SK-N-SH (cell line): ENCODE data around the gene AIRE. TPM values are rescaled to one million over a fixed set of nuclear protein-coding genes. Genes with fewer than 3 reads are reported as not detected.

Experiments used
- CTCF ChIA-PET: fragments of 300-600, 350-600 bp; formaldehyde crosslinking; extraction: SDS; loops from one replicate; lab custom pipeline; 2021; lab: Yijun Ruan, JAX
- POLR2A ChIA-PET: fragments of 350-600 bp; sonication (Branson Sonifier 250); formaldehyde crosslinking; extraction: SDS; loops from one replicate; lab custom pipeline; 2020; ENCODE audit warnings: antibody characterized with exemption, inconsistent platforms; lab: Yijun Ruan, JAX
- DNase-seq: peaks from one replicate; pipeline ENCODE4 v3.0.0; 2012
- H2AFZ ChIP-seq: fragments of 200-600 bp; sonication (generic); 2 replicates; pipeline ENCODE4 v1.8.1; 2016; ENCODE audit warnings: antibody characterized with exemption, mild to moderate bottlenecking, low read depth
- H3F3A ChIP-seq: fragments of 200-600 bp; sonication (generic); replicated peaks from 2 replicates; pipeline ENCODE3; 2016; ENCODE audit warnings: antibody characterized with exemption, mild to moderate bottlenecking; ENCODE audit not compliant: insufficient read depth
- H3K27ac ChIP-seq, 2 experiments: fragments of 200-500 bp in 1 of 2; fragments of 200-600 bp in 1 of 2; sonication (Bioruptor generic) in 1 of 2; sonication (generic), shearing (Covaris generic) in 1 of 2; 2 replicates each; pipeline versions ENCODE4 v1.5.1 to v1.6.1; 2014 to 2016; ENCODE audit warnings: low read depth in 2 of 2, inconsistent platforms in 1 of 2, low read length in 1 of 2, mild to moderate bottlenecking in 1 of 2, mixed read lengths in 1 of 2
- H3K27me3 ChIP-seq: fragments of 200-600 bp; sonication (generic), shearing (Covaris generic); 2 replicates; pipeline ENCODE4 v1.6.1; 2016; ENCODE audit warnings: mixed run types; ENCODE audit not compliant: insufficient read depth
- H3K36me3 ChIP-seq, 2 experiments: fragments of 200-500 bp in 1 of 2; fragments of 200-600 bp in 1 of 2; sonication (Bioruptor generic) in 1 of 2; sonication (generic) in 1 of 2; replicated peaks in 1 of 2; 2 replicates each; pipeline versions ENCODE3 to v1.5.1; 2014 to 2016; ENCODE audit warnings: low read length in 1 of 2, mild to moderate bottlenecking in 1 of 2; ENCODE audit not compliant: insufficient read depth in 2 of 2, control insufficient read depth in 1 of 2
- H3K4me1 ChIP-seq, 2 experiments: fragments of 200-500 bp in 1 of 2; fragments of 200-600 bp in 1 of 2; sonication (Bioruptor generic) in 1 of 2; sonication (generic), shearing (Covaris generic) in 1 of 2; 2 replicates each; pipeline versions ENCODE4 v1.5.1 to v1.6.1; 2014 to 2016; ENCODE audit warnings: low read depth in 1 of 2, low read length in 1 of 2, mixed run types in 1 of 2; ENCODE audit not compliant: insufficient read depth in 2 of 2, control insufficient read depth in 1 of 2
- H3K4me2 ChIP-seq: fragments of 200-600 bp; sonication (generic), shearing (Covaris generic); 2 replicates; pipeline ENCODE4 v1.6.1; 2017; ENCODE audit warnings: mixed run types
- H3K4me3 ChIP-seq, 2 experiments: fragments of 200-500 bp in 1 of 2; fragments of 200-600 bp in 1 of 2; sonication (Bioruptor generic) in 1 of 2; sonication (generic), shearing (Covaris generic) in 1 of 2; 2 replicates each; pipeline versions ENCODE4 v1.5.1 to v1.8.1; 2014 to 2016; ENCODE audit warnings: low read depth in 2 of 2, inconsistent platforms in 1 of 2, low read length in 1 of 2, mild to moderate bottlenecking in 1 of 2, mixed read lengths in 1 of 2, moderate library complexity in 1 of 2
- H3K79me2 ChIP-seq: fragments of 200-600 bp; sonication (generic); 2 replicates; pipeline ENCODE4 v1.8.1; 2017; ENCODE audit warnings: mild to moderate bottlenecking; ENCODE audit not compliant: insufficient read depth
- H3K9ac ChIP-seq: fragments of 200-600 bp; sonication (generic); 2 replicates; pipeline ENCODE4 v1.6.1; 2017; ENCODE audit warnings: mixed run types
- H3K9me2 ChIP-seq: fragments of 200-600 bp; sonication (generic); 2 replicates; pipeline ENCODE4 v1.6.1; 2017; ENCODE audit warnings: mixed run types
- H3K9me3 ChIP-seq: fragments of 200-600 bp; sonication (generic); 2 replicates; pipeline ENCODE4 v1.6.1; 2017; ENCODE audit warnings: mixed run types, mild to moderate bottlenecking, moderate library complexity
- H4K20me1 ChIP-seq: fragments of 200-600 bp; sonication (generic); 2 replicates; pipeline ENCODE4 v1.6.1; 2017; ENCODE audit warnings: mild to moderate bottlenecking, mixed run types; ENCODE audit not compliant: insufficient read depth
- CTCF ChIP-seq: fragments of 200-600 bp; sonication (generic); IDR thresholded peaks from 2 replicates; pipeline ENCODE4 v1.6.1; 2017; ENCODE audit warnings: antibody characterized with exemption, mild to moderate bottlenecking, moderate library complexity
- FOXJ3 ChIP-seq: sonication (generic); formaldehyde crosslinking; IDR thresholded peaks from 2 replicates; pipeline ENCODE4 v1.5.1; 2020; ENCODE audit warnings: mild to moderate bottlenecking, missing genetic modification reagents
- FOXM1 ChIP-seq: IDR thresholded peaks from 2 replicates; pipeline ENCODE4 v1.4.0; 2012; ENCODE audit warnings: low read depth, mild to moderate bottlenecking
- GABPA ChIP-seq: IDR thresholded peaks from 2 replicates; pipeline ENCODE4 v1.4.0; 2012; ENCODE audit warnings: low read depth, mild to moderate bottlenecking
- JUND ChIP-seq: IDR thresholded peaks from 2 replicates; pipeline ENCODE4 v1.4.0; 2012
- MEF2A ChIP-seq: IDR thresholded peaks from 2 replicates; pipeline ENCODE4 v1.4.0; 2012; ENCODE audit warnings: low read depth, borderline replicate concordance
- NRF1 ChIP-seq: IDR thresholded peaks from 2 replicates; pipeline ENCODE4 v1.6.1; 2012; ENCODE audit warnings: low read depth, mild to moderate bottlenecking, low read length
- PBX3 ChIP-seq: IDR thresholded peaks from 2 replicates; pipeline ENCODE4; 2012
- REST ChIP-seq: IDR thresholded peaks from 2 replicates; pipeline ENCODE4 v1.6.1; 2012; ENCODE audit warnings: mild to moderate bottlenecking, low read depth, low read length, moderate library complexity
- RFX5 ChIP-seq: IDR thresholded peaks from 2 replicates; pipeline ENCODE4 v1.6.1; 2012; ENCODE audit warnings: mild to moderate bottlenecking, improper control_type of control experiment, low read length
- SIN3A ChIP-seq: IDR thresholded peaks from 2 replicates; pipeline ENCODE4 v1.6.1; 2012; ENCODE audit warnings: low read depth, mild to moderate bottlenecking, low read length, moderate library complexity, borderline replicate concordance
- TEAD4 ChIP-seq: IDR thresholded peaks from 2 replicates; pipeline ENCODE4 v1.4.0; 2012; ENCODE audit warnings: mild to moderate bottlenecking, borderline replicate concordance; ENCODE audit not compliant: insufficient read depth
- USF2 ChIP-seq: fragments of 150-350 bp; IDR thresholded peaks from 2 replicates; pipeline ENCODE4 v1.6.1; 2017; ENCODE audit warnings: antibody characterized with exemption, low read length, low read depth, borderline replicate concordance
- YY1 ChIP-seq: IDR thresholded peaks from 2 replicates; pipeline ENCODE4 v1.4.0; 2012; ENCODE audit warnings: low read depth, mild to moderate bottlenecking
- WGBS: methylation state at CpG from one replicate; pipeline ENCODE4 v1.1.6; 2017; ENCODE audit warnings: low lambda C conversion rate; 5-methylcytosine and 5-hydroxymethylcytosine counted together
- polyA plus RNA-seq, 3 experiments: library from polyadenylated mRNA; depleted of rRNA; stranded (reverse); fragments of >200 nt; gene quantifications; 2 replicates each; pipeline ENCODE4 v1.2.3, GENCODE V29; 2012

The AIRE gene
- polyA plus RNA-seq, 1 of the 3 experiments (the other 2 are of a cell fraction) = not detected

- Histone ChIP-seq H3K4me1 (no peaks in the 10 kb centered on the region), H3K79me2 (no peaks in the 10 kb centered on the region), H3K27ac (no peak overlapping the region), H3K27me3 (no peaks in the 10 kb centered on the region), H3K4me2 (no peak overlapping the region), H4K20me1 (no peaks in the 10 kb centered on the region), H3K36me3 (no peaks in the 10 kb centered on the region), H2AFZ (no peak overlapping the region), H3K9me2 (no peaks in the 10 kb centered on the region), H3K4me3 (no peak overlapping the region), H3K9ac (no peak overlapping the region), H3F3A (no peaks in the 10 kb centered on the region), H3K9me3 (no peaks in the 10 kb centered on the region)
- POLR2A ChIA-PET = no interaction called here
- DNase-seq = no peak
- 53% methylated on average over 10 of the region's 24 CpGs for whole genome bisulfite sequencing
- no peak for TF ChIP-seq PBX3
- TF ChIP-seq USF2 = no peak
- no peak for TF ChIP-seq MEF2A
- CTCF ChIA-PET = interaction anchor here (3.2 kb wide), 1 partner anchor 9 kb away, joined by 21 read pairs; no protein-coding TSS in a partner anchor
Observed at GRCh38 chr21:44289381-44290010, 3.8 kb downstream of the AIRE start.

- H3K4me3 ChIP-seq = no peak overlapping the region
- H3K4me2 ChIP-seq = no peak overlapping the region
- H3K4me1 ChIP-seq = no peaks in the 10 kb centered on the region
- TF ChIP-seq JUND (no peak), FOXJ3 (CRISPR knock-in tag) (no peak), REST (no peak), GABPA (no peak), SIN3A (no peak), NRF1 (no peak), CTCF (no peak), RFX5 (no peak), YY1 (no peak), FOXM1 (no peak), TEAD4 (no peak)
- CTCF ChIA-PET = no interaction called here
- H3F3A ChIP-seq = no peaks in the 10 kb centered on the region
- H3K79me2 ChIP-seq = no peaks in the 10 kb centered on the region
- no peak for DNase-seq
- H3K36me3 ChIP-seq = no peaks in the 10 kb centered on the region
- POLR2A ChIA-PET = no interaction called here
- no peaks in the 10 kb centered on the region for H3K27me3 ChIP-seq
- no peaks in the 10 kb centered on the region for H3K9me3 ChIP-seq
- WGBS = 56% methylated on average over 11 of the region's 16 CpGs
- H4K20me1 ChIP-seq = no peaks in the 10 kb centered on the region
- no peak overlapping the region for H3K9ac ChIP-seq
- H3K27ac ChIP-seq = no peak overlapping the region
- no peak overlapping the region for H2AFZ ChIP-seq
- no peaks in the 10 kb centered on the region for H3K9me2 ChIP-seq
Observed at GRCh38 chr21:44290327-44291077, 4.8 kb downstream of the AIRE start.
